Measurements from ENCODE around the gene TOMM70. TPM values are rescaled to one million over a fixed set of nuclear protein-coding genes. Genes with fewer than 3 reads are reported as not detected.
"Not testable (repeated sequence)": the region's sequence is repeated elsewhere in the genome, so short reads cannot be mapped to it uniquely, and the experiment has no call there.

The TOMM70 gene
- polyA plus RNA-seq, 3 donors, result 4.9 to 6.3 (median 6.3) TPM

- no peak overlapping the region for H3K4me3 ChIP-seq (replicated peaks in 1 of 3; ENCODE audit: low read depth in 2 of 3, low read length in 3 of 3)
- H3K27ac ChIP-seq (ENCODE audit: low read depth in 1 of 2, low read length in 2 of 2), result no peak overlapping the region
- H4K20me1 ChIP-seq (ENCODE audit: insufficient read depth, low read length), result no peaks in the 10 kb centered on the region
- Mint-ChIP-seq H3K4me3 (no peak overlapping the region), H3K36me3 (peaks cover 19 to 20% of the 10 kb centered on the region in 2 donors), H3K27me3 (ENCODE audit: low read depth in 3 of 3) (peaks cover 0 to 2% (median 2%) of the 10 kb centered on the region in 3 donors), H3K27ac (no peak overlapping the region), H3K4me1 (peaks cover 11% of the 10 kb centered on the region), H3K9me3 (peaks cover 0 to 11% (median 4%) of the 10 kb centered on the region in 7 donors)
- peaks cover 9 to 26% of the 10 kb centered on the region in 2 donors for H3K36me3 ChIP-seq (replicated peaks in 1 of 2; ENCODE audit: control insufficient read depth in 1 of 2, insufficient read depth in 2 of 2, low read length in 2 of 2)
- 100% methylated on average over 1 of the region's 4 CpGs for WGBS (ENCODE audit: insufficient coverage)
- no peak overlapping the region for H3K4me2 ChIP-seq (replicated peaks; ENCODE audit: extremely low read depth, low read length, poor library complexity, severe bottlenecking)
- H2AFZ ChIP-seq (ENCODE audit: insufficient read depth, low read depth, low read length, poor library complexity, severe bottlenecking), result no peak overlapping the region
- TF ChIP-seq, protein P1, sequence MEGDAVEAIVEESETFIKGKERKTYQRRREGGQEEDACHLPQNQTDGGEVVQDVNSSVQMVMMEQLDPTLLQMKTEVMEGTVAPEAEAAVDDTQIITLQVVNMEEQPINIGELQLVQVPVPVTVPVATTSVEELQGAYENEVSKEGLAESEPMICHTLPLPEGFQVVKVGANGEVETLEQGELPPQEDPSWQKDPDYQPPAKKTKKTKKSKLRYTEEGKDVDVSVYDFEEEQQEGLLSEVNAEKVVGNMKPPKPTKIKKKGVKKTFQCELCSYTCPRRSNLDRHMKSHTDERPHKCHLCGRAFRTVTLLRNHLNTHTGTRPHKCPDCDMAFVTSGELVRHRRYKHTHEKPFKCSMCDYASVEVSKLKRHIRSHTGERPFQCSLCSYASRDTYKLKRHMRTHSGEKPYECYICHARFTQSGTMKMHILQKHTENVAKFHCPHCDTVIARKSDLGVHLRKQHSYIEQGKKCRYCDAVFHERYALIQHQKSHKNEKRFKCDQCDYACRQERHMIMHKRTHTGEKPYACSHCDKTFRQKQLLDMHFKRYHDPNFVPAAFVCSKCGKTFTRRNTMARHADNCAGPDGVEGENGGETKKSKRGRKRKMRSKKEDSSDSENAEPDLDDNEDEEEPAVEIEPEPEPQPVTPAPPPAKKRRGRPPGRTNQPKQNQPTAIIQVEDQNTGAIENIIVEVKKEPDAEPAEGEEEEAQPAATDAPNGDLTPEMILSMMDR (IDR thresholded peaks at IDR 0.05), result no peak
- no peaks in the 10 kb centered on the region for H3K79me2 ChIP-seq (ENCODE audit: insufficient read depth, low read length)
- no peak overlapping the region for H3K9ac ChIP-seq (ENCODE audit: insufficient read depth, low read length, poor library complexity, severe bottlenecking)
- no peaks in the 10 kb centered on the region for H3K9me3 ChIP-seq (replicated peaks in 1 of 2; ENCODE audit: control insufficient read depth in 1 of 2, insufficient read depth in 1 of 2, low read length in 2 of 2)
- H3K4me1 ChIP-seq (ENCODE audit: control insufficient read depth in 1 of 2, insufficient read depth in 2 of 2, low read length in 2 of 2), result peaks cover 5 to 7% of the 10 kb centered on the region in 2 donors
- no peaks in the 10 kb centered on the region for H3K27me3 ChIP-seq (ENCODE audit: control insufficient read depth in 2 of 2, insufficient read depth in 2 of 2, low read length in 2 of 2)
- intact Hi-C loops (cut with micrococcal nuclease), result no loop called here
- DNase-seq, result no peak
These were observed 70.9 kb downstream of the TOMM70 start for GRCh38 chr3:100329800-100330489.

- no CpG with 5 or more reads among the region's 5 CpGs for WGBS (ENCODE audit: insufficient coverage)
- H3K9me3 ChIP-seq (replicated peaks in 1 of 2; ENCODE audit: control insufficient read depth in 1 of 2, insufficient read depth in 1 of 2, low read length in 2 of 2); H3K4me1 Mint-ChIP-seq; DNase-seq; H3K27ac ChIP-seq (ENCODE audit: low read depth in 1 of 2, low read length in 2 of 2); H3K9ac ChIP-seq (ENCODE audit: insufficient read depth, low read length, poor library complexity, severe bottlenecking); H2AFZ ChIP-seq (ENCODE audit: insufficient read depth, low read depth, low read length, poor library complexity, severe bottlenecking); H3K79me2 ChIP-seq (ENCODE audit: insufficient read depth, low read length); H3K27me3 ChIP-seq (ENCODE audit: control insufficient read depth in 2 of 2, insufficient read depth in 2 of 2, low read length in 2 of 2); H3K4me1 ChIP-seq (ENCODE audit: control insufficient read depth in 1 of 2, insufficient read depth in 2 of 2, low read length in 2 of 2); H3K27ac Mint-ChIP-seq; H3K4me2 ChIP-seq (replicated peaks; ENCODE audit: extremely low read depth, low read length, poor library complexity, severe bottlenecking); H3K27me3 Mint-ChIP-seq (ENCODE audit: low read depth in 3 of 3); H4K20me1 ChIP-seq (ENCODE audit: insufficient read depth, low read length); H3K4me3 ChIP-seq (replicated peaks in 1 of 3; ENCODE audit: low read depth in 2 of 3, low read length in 3 of 3); H3K4me3 Mint-ChIP-seq; intact Hi-C loops (cut with micrococcal nuclease): not testable (repeated sequence)
- Mint-ChIP-seq H3K9me3 (peaks cover 0 to 11% (median 4%) of the 10 kb centered on the region in 7 donors), H3K36me3 (peaks cover 31 to 35% of the 10 kb centered on the region in 2 donors)
- peaks cover 25 to 50% of the 10 kb centered on the region in 2 donors for H3K36me3 ChIP-seq (replicated peaks in 1 of 2; ENCODE audit: control insufficient read depth in 1 of 2, insufficient read depth in 2 of 2, low read length in 2 of 2)
These were observed 73.5 kb downstream of the TOMM70 start for GRCh38 chr3:100327377-100327776.
